HT1080 (cell line): ENCODE measurements around the gene UBE2V1. TPM values are rescaled to one million over a fixed set of nuclear protein-coding genes. Genes with fewer than 3 reads are reported as not detected.
"Not testable (repeated sequence)": the region's sequence is repeated elsewhere in the genome, so short reads cannot be mapped to it uniquely, and the experiment has no call there.

Experiments
- DNase-seq: peaks from one replicate; pipeline ENCODE4 v3.0.0-alpha.2; 2015; ENCODE audit warnings: low read depth
- total RNA-seq: library from RNA; depleted of rRNA; stranded (reverse); fragments of >200 nt; shearing (Covaris generic); gene quantifications from 2 replicates; pipeline ENCODE4 v1.2.3, GENCODE V29; 2014

UBE2V1 gene
- total RNA-seq, 1 experiment from 2014 or later: 66.9 TPM

DNA sequence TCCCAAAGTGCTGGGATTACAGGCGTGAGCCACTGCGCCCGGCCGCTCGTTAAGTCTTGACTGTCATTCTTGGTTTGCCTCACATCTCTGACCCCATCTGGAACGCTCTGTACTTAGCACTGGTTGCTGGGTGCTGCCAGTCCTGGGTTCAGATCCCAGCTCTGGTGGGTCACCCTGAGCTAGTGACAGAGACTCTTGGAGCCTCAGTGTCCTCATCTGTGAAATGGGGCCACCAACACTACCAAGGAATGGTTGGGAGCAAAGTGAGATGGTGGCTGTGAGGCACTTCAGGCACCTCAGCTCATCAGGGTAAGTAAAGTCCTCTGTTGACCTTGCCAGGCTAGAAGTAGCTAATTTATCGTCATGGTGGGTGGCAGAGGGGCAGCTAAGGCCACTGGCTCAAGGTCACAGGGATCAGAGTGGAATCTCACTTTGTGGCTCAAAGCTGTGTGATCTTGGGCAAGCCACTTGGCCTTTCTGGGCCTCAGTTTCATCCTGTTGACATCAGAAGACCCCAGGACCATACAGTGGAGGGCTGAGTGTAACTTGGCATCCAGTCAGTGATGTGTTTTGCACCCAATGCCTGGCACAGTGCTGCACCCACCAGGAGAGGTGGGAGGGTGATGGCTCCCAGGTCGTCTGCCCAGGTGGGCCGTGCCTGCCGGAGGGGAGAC is 46.7 kb downstream of the UBE2V1 start:
- DNase-seq: no peak

DNA sequence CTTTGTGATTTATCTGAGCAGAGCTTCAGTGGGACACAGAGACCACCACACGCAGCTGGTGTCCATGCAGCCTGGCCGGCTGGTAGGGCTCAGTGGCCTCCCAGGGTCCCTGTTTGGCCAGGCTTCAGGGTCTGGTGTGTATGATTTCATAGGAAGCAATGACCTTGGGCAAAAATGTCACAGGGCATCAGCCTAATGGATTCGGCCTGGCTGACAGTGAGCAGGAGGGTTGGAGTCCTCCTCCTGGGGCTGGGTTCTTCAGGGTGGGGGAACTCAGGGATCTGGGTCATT is 47.7 kb downstream of the UBE2V1 start:
- no peak for DNase-seq

DNA sequence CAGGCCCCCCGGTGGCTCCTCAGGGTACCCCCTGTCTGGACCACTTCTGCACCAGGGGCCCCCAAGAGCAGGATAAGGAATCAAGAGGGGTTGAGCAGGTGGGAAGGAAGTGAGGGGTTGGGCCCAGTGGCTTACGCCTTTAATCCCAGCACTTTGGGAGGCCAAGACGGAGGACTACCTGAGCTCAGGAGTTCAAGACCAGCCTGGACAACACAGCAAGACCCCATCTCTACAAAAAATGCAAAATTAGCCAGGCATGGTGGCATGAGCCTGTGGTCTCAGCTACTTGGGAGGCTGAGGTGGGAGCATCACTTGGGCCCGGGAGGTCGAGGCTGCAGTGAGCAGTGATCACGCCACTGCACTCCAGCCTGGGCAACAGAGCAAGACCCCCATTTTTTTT is 49.2 kb downstream of the UBE2V1 start:
- DNase-seq: not testable (repeated sequence)

DNA sequence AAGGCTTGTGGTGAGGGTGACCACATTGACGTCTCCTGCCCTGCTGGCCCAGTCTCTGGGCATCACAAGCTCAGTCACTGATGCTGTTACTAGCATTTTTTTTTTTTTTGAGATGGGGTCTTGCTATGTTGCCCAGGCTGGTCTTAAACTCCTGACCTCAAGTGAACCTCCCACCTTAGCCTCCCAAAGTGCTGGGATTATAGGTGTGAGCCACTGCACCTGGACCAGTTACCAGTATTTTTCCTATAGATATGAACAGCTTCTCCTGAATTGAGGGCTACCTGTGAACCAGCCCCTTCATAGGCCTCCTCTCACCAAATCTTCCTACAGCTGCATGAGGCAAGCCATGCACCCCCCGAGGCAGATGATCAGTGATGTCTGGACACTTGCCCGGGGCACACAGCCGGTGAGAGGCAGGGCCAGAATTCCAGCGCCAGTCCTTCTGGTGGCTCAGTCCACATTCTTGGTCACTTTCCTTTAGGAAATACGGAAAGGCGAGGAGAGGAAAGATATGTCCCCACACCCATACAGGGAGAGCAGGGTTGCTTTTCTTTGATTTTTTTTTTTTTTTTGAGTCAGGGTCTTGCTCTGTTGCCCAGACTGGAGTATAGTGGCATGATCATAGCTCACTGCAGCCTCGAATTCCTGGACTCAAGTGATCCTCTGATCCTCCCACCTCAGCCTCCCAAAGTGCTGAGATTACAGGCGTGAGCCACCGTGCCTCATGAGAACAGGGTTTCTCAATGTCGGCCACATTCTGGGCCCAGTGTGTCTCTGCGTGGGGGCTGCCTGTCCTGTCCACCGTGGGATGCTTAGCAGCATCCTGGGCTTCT is 50.7 kb downstream of the UBE2V1 start:
- no peak for DNase-seq

DNA sequence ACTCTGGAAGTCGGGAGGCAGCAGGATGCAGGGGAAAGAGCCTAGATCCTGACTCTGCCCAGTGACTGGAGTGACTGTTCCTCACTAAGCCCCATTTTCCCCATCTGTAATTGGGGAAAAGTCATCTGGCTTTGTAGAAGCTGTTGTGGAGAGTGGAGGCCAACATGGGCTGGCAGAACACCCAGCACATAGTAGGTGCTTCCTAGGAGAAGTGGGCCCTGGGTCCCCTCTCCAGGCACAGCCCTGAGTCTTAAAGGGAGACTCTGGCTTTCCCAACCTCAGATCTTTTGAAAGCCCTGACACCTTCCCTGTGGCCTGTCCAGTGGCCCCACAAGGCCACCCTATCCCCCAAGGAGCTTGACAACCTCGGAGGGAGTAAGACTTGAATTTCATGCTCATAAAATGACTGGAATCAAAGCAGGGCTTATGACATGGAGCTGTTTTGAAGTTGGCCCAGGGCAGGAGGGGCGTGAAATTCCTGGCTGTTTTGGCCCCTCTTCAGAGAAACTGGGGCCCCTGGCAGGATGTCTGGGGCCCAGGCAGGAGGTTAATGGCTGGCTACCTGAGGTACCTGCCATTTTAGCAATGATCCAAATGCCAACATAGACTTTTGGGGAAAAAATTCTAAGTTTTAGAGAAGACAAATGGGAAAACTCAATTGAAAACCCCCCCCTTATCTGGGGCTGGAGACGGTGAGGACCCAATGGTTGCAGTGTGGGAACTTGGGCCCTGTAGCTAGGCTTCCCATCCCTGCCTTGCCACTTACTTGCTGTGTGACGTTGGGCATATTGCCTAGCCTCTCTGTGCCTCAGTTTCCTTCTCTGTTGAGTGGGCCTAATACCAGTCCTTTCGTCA is 51.6 kb downstream of the UBE2V1 start:
- no peak for DNase-seq

DNA sequence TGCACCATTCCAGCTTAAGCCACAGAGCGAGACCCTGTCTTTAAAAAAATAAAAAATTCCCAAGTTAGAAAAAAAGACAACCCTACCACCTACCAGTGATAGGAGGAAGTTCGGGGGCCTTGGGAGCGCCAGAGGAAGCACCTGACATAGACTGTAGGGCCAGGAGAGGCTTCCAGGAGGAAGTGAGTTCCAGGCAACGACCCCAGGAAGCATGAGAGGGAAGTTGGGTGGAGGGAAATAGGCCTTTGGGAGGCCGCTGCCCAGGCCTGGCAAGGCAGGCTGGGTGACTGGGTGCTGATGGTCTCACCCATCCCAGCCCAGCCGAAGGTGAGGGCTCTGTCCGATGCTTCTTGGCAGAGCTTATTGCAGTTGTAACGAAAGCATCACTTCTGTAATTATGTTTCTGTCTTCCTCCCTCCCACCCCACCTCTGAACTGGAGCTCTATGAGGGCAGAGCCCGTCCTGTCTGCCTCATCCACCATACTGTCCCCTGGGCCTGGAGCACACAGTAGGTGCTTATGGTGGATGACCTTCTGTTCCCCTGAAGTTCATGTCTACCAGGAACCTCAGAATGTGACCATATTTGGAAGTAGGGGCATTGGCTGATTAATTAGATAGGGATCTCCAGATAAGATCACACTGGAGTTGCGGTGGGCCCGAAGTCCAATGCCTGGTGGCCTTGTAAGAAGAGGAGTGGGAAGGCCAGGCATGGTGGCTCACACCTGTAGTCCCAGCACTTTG is 54.1 kb downstream of the UBE2V1 start:
- DNase-seq: no peak

DNA sequence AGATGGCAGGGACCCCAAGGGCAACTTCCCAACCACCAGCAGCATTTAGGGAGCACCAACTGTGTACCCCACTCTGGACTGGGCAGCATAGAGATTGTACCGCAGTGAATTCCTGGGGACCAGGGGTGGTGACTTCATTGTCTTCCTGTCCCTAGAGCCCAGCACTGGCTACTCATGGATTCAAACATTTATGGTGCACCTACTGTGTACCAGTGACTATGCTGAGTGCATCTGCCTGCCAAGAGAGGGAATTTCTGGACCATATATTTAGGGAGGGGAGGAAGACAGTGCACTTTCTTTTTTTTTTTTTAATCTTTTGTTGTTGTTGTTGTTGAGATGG is 55.3 kb downstream of the UBE2V1 start:
- DNase-seq: no peak

- no peak for DNase-seq
Observed at GRCh38 chr20:50056951-50057713, 55.8 kb downstream of the UBE2V1 start.

GRCh38 chr20:50056408-50056926 is 56.5 kb downstream of the UBE2V1 start:
- DNase-seq: no peak

DNA sequence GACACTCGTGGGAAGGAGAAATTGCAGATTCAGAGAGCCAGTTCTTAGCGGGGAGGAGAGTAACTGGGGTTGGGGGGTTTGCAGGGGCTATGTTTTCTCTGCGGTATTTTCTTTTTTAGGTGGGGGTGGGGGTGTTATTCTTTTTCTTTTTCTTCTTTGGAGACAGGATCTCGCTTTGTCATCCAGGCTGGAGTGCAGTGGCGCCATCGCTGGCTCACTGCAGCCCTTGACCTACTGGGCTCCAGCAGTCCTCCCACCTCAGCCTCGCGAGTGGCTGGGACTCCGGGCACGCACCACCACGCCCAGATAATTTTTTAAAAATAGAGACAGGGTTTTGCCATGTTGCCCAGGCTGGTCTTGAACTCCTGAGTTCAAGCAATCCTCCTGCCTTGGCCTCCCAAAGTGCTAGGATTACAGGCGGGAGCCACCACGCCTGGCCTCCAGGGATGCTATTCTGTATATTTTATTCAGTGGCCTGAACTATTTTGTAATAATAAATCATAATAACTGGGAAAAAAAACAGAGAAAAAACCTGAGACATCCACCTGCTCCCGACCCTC is 57.3 kb downstream of the UBE2V1 start:
- no peak for DNase-seq

GRCh38 chr20:50054626-50055511 is 58.1 kb downstream of the UBE2V1 start:
- no peak for DNase-seq

- no peak for DNase-seq
Observed at GRCh38 chr20:50054231-50054547, 58.8 kb downstream of the UBE2V1 start.

GRCh38 chr20:50053362-50054230 is 59.4 kb downstream of the UBE2V1 start:
- no peak for DNase-seq

- DNase-seq: no peak
Observed at GRCh38 chr20:50052550-50053361, 60.2 kb downstream of the UBE2V1 start.

DNA sequence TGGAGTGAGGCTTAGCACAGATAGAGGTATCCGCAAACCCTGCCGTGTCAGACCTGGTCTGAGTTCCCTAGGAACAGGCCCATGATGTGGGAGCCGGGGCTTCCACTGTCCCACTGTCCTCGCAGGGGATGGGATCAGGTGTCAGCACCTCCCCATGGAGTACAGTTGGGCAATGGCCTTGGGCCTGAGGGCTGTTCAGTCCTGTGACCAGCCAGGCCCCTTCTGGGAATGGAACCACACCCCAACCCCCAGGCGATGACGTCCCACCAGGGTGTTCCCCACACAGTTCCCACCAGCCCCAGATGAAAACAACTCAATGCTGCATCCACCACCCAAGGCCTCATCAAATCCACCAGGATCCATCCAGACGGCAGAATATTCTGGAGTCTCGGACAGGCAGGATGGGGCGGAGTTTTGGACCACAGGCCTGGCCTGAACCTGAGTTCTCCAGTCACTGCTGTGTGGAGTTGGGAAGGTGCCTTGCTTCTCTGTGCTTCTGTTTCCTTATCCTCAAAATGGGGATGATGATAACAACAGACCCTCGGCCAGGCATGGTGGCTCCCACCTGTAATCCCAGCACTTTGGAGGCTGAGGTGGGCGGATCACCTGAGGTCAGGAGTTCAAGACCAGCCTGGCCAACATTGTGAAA is 62.2 kb downstream of the UBE2V1 start:
- DNase-seq: no peak

- no peak for DNase-seq
Observed at GRCh38 chr20:50050214-50050613, 62.7 kb downstream of the UBE2V1 start.

DNA sequence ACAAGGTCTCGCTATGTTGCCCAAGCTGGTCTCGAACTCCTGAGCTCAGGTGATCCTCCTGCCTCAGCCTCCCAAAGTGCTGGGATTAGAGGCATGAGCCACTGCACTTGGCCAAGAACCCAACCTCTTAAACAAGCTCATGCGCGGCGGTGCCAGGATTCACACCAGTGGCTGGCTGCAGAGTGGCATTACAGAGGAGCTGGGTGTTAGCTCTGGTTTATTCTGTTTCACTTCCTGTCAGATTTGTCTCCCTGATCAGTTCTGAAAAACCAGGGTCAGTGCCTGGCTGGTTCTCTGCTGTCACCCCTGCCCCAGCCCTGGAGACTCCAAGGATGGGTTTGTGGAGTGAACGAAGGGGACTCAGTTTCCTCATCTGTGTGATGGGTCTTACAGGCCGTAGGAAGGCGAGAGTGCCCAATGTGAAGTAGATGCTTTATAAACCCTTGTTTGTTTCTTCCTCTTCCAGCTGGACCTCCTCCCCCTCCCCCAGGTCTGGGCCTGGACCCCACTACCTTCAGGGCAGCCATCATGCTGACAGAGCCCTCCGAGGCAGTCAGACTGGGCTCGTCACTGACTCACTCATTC is 63.4 kb downstream of the UBE2V1 start:
- DNase-seq: no peak
